Astrocyte of the cerebellum (primary cell): Measurements from ENCODE around the gene AXL.
A peak's percentile ranks its signal among the peaks of the same experiment; 100 is the strongest.

Experiments
- DNase-seq: peaks from one replicate; pipeline ENCODE4 v3.0.0-alpha.2; 2011; ENCODE audit warnings: low read depth
- H3K4me3 ChIP-seq: 2 replicates; pipeline ENCODE4 v1.5.1; 2011; ENCODE audit warnings: mild to moderate bottlenecking, low read depth, low read length, moderate library complexity
- CTCF ChIP-seq: IDR thresholded peaks from 2 replicates; pipeline ENCODE4 v1.5.1; 2012; ENCODE audit warnings: low read length, low read depth, moderate library complexity, mild to moderate bottlenecking; ENCODE audit errors: missing control alignments
- in situ Hi-C: cut with HindIII; loops from 2 replicates; pipeline ENCODE4 v1.10.0; 2017; ENCODE audit warnings: low sequenced_read_pairs

Gene AXL

GRCh38 chr19:41308450-41309179 lies 89.6 kb downstream of the AXL start:
- peak; percentile 98 for TF ChIP-seq CTCF
- in situ Hi-C loops: no loop called here
- H3K4me3 ChIP-seq: peak overlapping the region; percentile 89
- DNase-seq: peak; percentile 89

GRCh38 chr19:41309180-41310032 lies 90.4 kb downstream of the AXL start:
- H3K4me3 ChIP-seq: peak overlapping the region; percentile 89
- no peak for TF ChIP-seq CTCF
- in situ Hi-C loops: no loop called here
- DNase-seq: no peak

GRCh38 chr19:41310033-41310831 lies 91.2 kb downstream of the AXL start, which contains the start of gene CCDC97:
TSS of gene CCDC97 (plus strand) at chr19:41310172. CDS start at chr19:41310311, 139 bp downstream.
- DNase-seq: peak; percentile 66
- in situ Hi-C loops: no loop called here
- TF ChIP-seq CTCF: no peak
- H3K4me3 ChIP-seq: peak within 1 kb of the TSS; percentile 89

- DNase-seq: no peak
- H3K4me3 ChIP-seq: peak overlapping the region; percentile 89
- TF ChIP-seq CTCF: no peak
- in situ Hi-C loops: no loop called here
Measured at GRCh38 chr19:41311072-41311471, 92.0 kb downstream of the AXL start.
